Fibroblast of skin of left quadriceps (primary cell): Measurements from ENCODE around the gene STEAP2.

ENCODE experiments used
- DNase-seq, 2 experiments: peaks; one replicate each; pipeline ENCODE4 v3.0.0-alpha.2; 2013; ENCODE audit warnings: low read depth in 2 of 2

STEAP2 gene

GRCh38 chr7:90270431-90271178, 59.1 kb downstream of the STEAP2 start:
- no peak for DNase-seq

DNA sequence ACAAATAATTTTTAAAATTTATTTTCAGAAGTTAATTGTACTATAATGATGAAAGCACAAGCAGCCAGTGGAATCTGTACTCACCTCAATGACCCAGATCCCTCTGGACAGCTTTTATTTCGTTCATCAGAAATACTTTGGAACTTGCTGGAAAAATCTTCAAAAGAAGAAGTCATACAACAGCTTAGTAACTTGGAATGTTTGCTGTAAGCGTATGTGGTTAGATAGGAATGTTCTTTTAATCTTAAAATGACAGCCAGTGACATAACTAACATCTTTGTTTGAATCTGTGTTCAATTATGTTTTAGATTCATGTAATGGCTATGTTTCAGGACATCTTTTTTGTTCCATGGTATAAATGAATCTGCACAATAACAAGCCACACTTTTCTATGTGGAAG, 60.2 kb downstream of the STEAP2 start:
- DNase-seq, result peak; percentile 78 to 79

DNA sequence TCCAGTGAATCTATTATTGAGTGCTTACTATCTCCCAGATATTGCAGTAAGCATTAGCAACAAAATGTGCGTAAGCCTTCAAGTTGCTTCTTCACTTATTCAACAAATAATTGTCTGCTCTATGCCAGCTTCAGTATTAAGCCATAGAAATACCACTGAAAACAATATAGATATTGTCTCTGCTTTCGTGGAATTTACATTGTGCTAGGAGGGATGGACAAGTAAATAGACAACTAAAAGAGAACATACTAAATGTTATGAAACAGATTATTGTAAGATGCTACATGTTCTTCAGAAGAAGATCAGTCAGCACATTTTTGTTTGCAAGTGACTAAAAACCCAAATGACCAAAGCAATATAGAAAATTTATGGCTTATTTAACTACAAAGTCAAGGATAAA, 60.7 kb downstream of the STEAP2 start:
- no peak for DNase-seq

GRCh38 chr7:90274161-90274560, 62.6 kb downstream of the STEAP2 start:
- no peak for DNase-seq

DNA sequence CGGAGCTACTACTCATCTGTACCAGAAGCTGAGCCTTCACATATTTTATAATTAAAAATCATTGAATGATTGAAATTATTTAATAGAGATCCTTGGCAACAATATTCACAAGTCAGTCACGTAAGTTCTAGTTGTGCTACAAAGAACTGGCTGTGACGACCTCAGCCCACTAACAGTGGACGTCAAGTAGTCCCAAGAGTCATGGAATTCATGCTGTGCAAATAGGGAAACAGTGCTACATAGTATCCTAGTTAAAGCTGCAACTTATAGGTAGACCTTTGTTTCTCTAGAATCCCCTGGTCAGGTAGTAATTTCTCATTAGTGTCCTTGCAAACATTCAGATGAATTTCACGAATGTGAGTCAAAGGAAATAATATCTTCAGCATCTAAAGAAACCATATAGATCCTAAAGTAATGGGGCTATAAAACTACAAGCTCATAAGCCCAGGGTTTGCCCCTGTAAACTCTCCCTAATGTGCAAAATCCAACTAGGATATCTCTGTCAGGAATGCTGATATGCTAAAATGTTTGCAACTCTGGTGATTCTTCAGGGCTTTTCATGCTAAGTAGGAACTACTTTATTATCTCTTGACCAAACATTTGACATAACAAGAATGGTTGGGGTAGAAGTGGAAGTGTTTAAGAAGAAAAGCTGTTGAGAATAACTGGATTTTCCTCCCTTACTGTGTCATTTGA, 64.6 kb downstream of the STEAP2 start:
- no peak for DNase-seq
